Measurements from ENCODE around the gene SLAIN2. TPM values are rescaled to one million over a fixed set of nuclear protein-coding genes. Genes with fewer than 3 reads are reported as not detected.
A peak's percentile ranks its signal among the peaks of the same experiment; 100 is the strongest.

Gene SLAIN2
- total RNA-seq, 1 experiment from 2014 or later, result 44.8 TPM

DNA sequence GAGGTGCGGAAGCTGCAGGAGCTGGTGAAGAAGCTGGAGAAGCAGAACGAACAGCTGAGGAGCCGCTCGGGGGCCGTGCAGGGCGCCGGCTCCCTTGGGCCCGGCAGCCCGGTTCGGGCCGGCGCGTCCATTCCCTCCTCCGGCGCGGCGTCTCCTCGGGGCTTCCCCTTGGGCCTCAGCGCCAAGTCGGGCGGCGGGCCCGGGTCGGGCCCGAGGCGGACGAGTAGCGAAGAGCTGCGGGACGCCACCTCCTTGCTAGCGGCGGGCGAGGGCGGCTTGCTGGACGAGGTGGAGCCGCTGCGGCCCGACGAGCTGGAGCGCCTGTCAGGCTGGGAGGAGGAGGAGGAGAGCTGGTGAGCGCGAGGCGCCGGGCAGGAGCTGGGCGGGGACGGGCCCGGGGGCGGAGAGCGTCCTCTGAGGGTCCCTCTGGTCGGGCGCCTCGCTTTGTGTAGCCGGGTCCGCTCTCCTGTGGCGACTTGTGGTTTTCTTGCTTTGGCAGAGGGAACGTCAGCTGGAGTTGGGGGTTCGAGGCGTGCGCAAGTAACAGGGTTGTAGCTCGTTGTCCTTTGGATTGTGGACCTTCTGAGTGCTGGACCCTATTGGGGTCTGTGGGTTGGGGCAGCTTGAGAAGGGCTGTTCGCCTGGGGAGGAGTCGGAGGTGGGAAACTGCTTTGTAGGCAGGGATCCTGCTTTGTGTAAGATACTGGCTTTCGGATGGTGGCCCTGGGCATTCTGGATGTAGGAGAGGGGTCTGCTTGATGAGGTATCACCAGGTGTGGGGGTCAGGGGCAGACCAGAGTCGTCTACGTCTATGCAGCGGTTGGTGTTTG is 662 bp downstream of the SLAIN2 start:
- Mint-ChIP-seq H3K9me3 (ENCODE audit: unreplicated experiment) (no peaks in the 10 kb centered on the region), H3K4me3 (ENCODE audit: unreplicated experiment) (peak overlapping the region; percentile 99), H3K27me3 (ENCODE audit: insufficient read depth, unreplicated experiment) (no peaks in the 10 kb centered on the region), H3K27ac (ENCODE audit: unreplicated experiment) (peak overlapping the region; percentile 95), H3K36me3 (ENCODE audit: insufficient read depth, unreplicated experiment) (peaks cover 12% of the 10 kb centered on the region), H3K4me1 (ENCODE audit: low read depth, unreplicated experiment) (peaks cover 27% of the 10 kb centered on the region)
- no peaks in the 10 kb centered on the region for H3K36me3 ChIP-seq (ENCODE audit: control insufficient read depth, insufficient read depth, low read length)
- H3K4me1 ChIP-seq, result peaks cover 34% of the 10 kb centered on the region
- H3K27me3 ChIP-seq (replicated peaks; ENCODE audit: control insufficient read depth, insufficient read depth, low read length), result no peaks in the 10 kb centered on the region
- ChIA-PET CTCF (interaction anchor here (0.6 to 1.3 kb wide), 3 partner anchors 13 to 214 kb away, joined by 3 to 5 read pairs (median 4); no protein-coding TSS in a partner anchor), POLR2A (interaction anchor here (0.5 to 0.7 kb wide), 7 partner anchors 28 to 783 kb away, joined by 3 to 12 read pairs (median 6); no protein-coding TSS in a partner anchor)
- DNase-seq, result peak; percentile 53 to 59
- no TSS peak for BruUV-seq (replicated peaks)
- TF ChIP-seq, protein P1, sequence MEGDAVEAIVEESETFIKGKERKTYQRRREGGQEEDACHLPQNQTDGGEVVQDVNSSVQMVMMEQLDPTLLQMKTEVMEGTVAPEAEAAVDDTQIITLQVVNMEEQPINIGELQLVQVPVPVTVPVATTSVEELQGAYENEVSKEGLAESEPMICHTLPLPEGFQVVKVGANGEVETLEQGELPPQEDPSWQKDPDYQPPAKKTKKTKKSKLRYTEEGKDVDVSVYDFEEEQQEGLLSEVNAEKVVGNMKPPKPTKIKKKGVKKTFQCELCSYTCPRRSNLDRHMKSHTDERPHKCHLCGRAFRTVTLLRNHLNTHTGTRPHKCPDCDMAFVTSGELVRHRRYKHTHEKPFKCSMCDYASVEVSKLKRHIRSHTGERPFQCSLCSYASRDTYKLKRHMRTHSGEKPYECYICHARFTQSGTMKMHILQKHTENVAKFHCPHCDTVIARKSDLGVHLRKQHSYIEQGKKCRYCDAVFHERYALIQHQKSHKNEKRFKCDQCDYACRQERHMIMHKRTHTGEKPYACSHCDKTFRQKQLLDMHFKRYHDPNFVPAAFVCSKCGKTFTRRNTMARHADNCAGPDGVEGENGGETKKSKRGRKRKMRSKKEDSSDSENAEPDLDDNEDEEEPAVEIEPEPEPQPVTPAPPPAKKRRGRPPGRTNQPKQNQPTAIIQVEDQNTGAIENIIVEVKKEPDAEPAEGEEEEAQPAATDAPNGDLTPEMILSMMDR (IDR thresholded peaks at IDR 0.05; ENCODE audit: insufficient read depth in 1 of 2, low read depth in 1 of 2, low read length in 1 of 2, severe bottlenecking in 1 of 2, unreplicated experiment in 1 of 2), result no peak
- no peaks in the 10 kb centered on the region for H3K9me3 ChIP-seq
- intact Hi-C loops (cut with micrococcal nuclease; ENCODE audit: unreplicated experiment), result loop anchor here (1.0 to 2.0 kb wide), 3 partner anchors 13 to 73 kb away; partner anchors contain the start of gene TEC
- H3K4me3 ChIP-seq (ENCODE audit: low read depth, low read length), result peak overlapping the region; percentile 71

DNA sequence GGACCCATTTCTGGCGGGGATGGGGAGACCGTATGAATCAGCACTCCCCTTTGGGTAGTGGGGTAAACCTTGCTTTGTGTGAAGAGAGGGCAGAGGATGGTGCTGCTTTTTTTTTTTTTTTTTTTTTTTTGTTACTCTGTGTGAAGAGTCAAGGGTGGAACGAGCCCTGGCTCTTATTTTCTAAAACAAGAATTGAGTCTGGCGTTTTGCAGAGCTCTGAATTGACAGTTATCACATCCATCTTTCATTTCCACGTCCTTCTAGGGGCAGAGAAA is 1.2 kb downstream of the SLAIN2 start:
- H3K4me3 Mint-ChIP-seq (ENCODE audit: unreplicated experiment), result peak overlapping the region; percentile 99
- Histone ChIP-seq H3K9me3 (no peaks in the 10 kb centered on the region), H3K4me3 (ENCODE audit: low read depth, low read length) (peak overlapping the region; percentile 71), H3K4me1 (peaks cover 33% of the 10 kb centered on the region), H3K27me3 (replicated peaks; ENCODE audit: control insufficient read depth, insufficient read depth, low read length) (no peaks in the 10 kb centered on the region), H3K36me3 (ENCODE audit: control insufficient read depth, insufficient read depth, low read length) (no peaks in the 10 kb centered on the region)
- BruUV-seq (replicated peaks), result no TSS peak
- H3K27ac Mint-ChIP-seq (ENCODE audit: unreplicated experiment), result peak overlapping the region; percentile 95
- TF ChIP-seq, protein P1 (IDR thresholded peaks at IDR 0.05; ENCODE audit: insufficient read depth in 1 of 2, low read depth in 1 of 2, low read length in 1 of 2, severe bottlenecking in 1 of 2, unreplicated experiment in 1 of 2), result no peak
- H3K36me3 Mint-ChIP-seq (ENCODE audit: insufficient read depth, unreplicated experiment), result peaks cover 12% of the 10 kb centered on the region
- POLR2A ChIA-PET, result interaction anchor here (0.5 to 0.7 kb wide), 2 partner anchors 126 to 325 kb away, joined by 3 to 6 read pairs; no protein-coding TSS in a partner anchor
- intact Hi-C loops (cut with micrococcal nuclease; ENCODE audit: unreplicated experiment), result no loop called here
- CTCF ChIA-PET, result interaction anchor here (1.3 kb wide), 1 partner anchor 13 kb away, joined by 5 read pairs; no protein-coding TSS in a partner anchor
- no peak for DNase-seq
- no peaks in the 10 kb centered on the region for H3K27me3 Mint-ChIP-seq (ENCODE audit: insufficient read depth, unreplicated experiment)
- peaks cover 27% of the 10 kb centered on the region for H3K4me1 Mint-ChIP-seq (ENCODE audit: low read depth, unreplicated experiment)
- H3K9me3 Mint-ChIP-seq (ENCODE audit: unreplicated experiment), result no peaks in the 10 kb centered on the region

- H3K27me3 Mint-ChIP-seq (ENCODE audit: insufficient read depth, unreplicated experiment), result no peaks in the 10 kb centered on the region
- no peak overlapping the region for H3K27ac Mint-ChIP-seq (ENCODE audit: unreplicated experiment)
- Histone ChIP-seq H3K36me3 (ENCODE audit: control insufficient read depth, insufficient read depth, low read length) (no peaks in the 10 kb centered on the region), H3K9me3 (no peaks in the 10 kb centered on the region), H3K27me3 (replicated peaks; ENCODE audit: control insufficient read depth, insufficient read depth, low read length) (no peaks in the 10 kb centered on the region), H3K4me3 (ENCODE audit: low read depth, low read length) (peak overlapping the region; percentile 71), H3K4me1 (peaks cover 29% of the 10 kb centered on the region)
- CTCF ChIA-PET, result interaction anchor here (1.3 kb wide), 1 partner anchor 14 kb away, joined by 5 read pairs; no protein-coding TSS in a partner anchor
- H3K4me1 Mint-ChIP-seq (ENCODE audit: low read depth, unreplicated experiment), result peaks cover 26% of the 10 kb centered on the region
- no peak for DNase-seq
- POLR2A ChIA-PET, result no interaction called here
- no peaks in the 10 kb centered on the region for H3K9me3 Mint-ChIP-seq (ENCODE audit: unreplicated experiment)
- H3K36me3 Mint-ChIP-seq (ENCODE audit: insufficient read depth, unreplicated experiment), result peaks cover 12% of the 10 kb centered on the region
- no TSS peak for BruUV-seq (replicated peaks)
- intact Hi-C loops (cut with micrococcal nuclease; ENCODE audit: unreplicated experiment), result no loop called here
- H3K4me3 Mint-ChIP-seq (ENCODE audit: unreplicated experiment), result peak overlapping the region; percentile 99
- TF ChIP-seq, protein P1 (IDR thresholded peaks at IDR 0.05; ENCODE audit: insufficient read depth in 1 of 2, low read depth in 1 of 2, low read length in 1 of 2, severe bottlenecking in 1 of 2, unreplicated experiment in 1 of 2), result no peak
Observed at GRCh38 chr4:48343035-48343434, 1.7 kb downstream of the SLAIN2 start.

Measured in Caco-2 (cell line).